Measurements from ENCODE around the gene PLEKHM1.

The PLEKHM1 gene

GRCh38 chr17:45430738-45431530 is 59.6 kb downstream of the PLEKHM1 start:
- in situ Hi-C loops (cut with HindIII; ENCODE audit: low sequenced_read_pairs), result no loop called here
- DNase-seq (ENCODE audit: low read depth, low spot score), result no peak

GRCh38 chr17:45430006-45430737 is 60.3 kb downstream of the PLEKHM1 start:
- in situ Hi-C loops (cut with HindIII; ENCODE audit: low sequenced_read_pairs), result no loop called here
- TF ChIP-seq CTCF (IDR thresholded peaks at IDR 0.05; ENCODE audit: low read depth, low read length), result no peak
- H3K4me3 ChIP-seq (ENCODE audit: low read depth, low read length), result no peak overlapping the region
- DNase-seq (ENCODE audit: low read depth, low spot score), result no peak

More at GRCh38 chr17:45430738-45431530, 59.6 kb downstream of the PLEKHM1 start:
- no peak for TF ChIP-seq CTCF (IDR thresholded peaks at IDR 0.05; ENCODE audit: low read depth, low read length)
- H3K4me3 ChIP-seq (ENCODE audit: low read depth, low read length), result peak overlapping the region; percentile 35

- DNase-seq (ENCODE audit: low read depth, low spot score), result peak; percentile 12
- no peak for TF ChIP-seq CTCF (IDR thresholded peaks at IDR 0.05; ENCODE audit: low read depth, low read length)
- H3K4me3 ChIP-seq (ENCODE audit: low read depth, low read length), result no peak overlapping the region
- in situ Hi-C loops (cut with HindIII; ENCODE audit: low sequenced_read_pairs), result no loop called here
Observed at GRCh38 chr17:45429339-45430005, 61.0 kb downstream of the PLEKHM1 start.

GRCh38 chr17:45428931-45429338 is 61.6 kb downstream of the PLEKHM1 start:
- H3K4me3 ChIP-seq (ENCODE audit: low read depth, low read length), result no peak overlapping the region
- in situ Hi-C loops (cut with HindIII; ENCODE audit: low sequenced_read_pairs), result no loop called here
- no peak for DNase-seq (ENCODE audit: low read depth, low spot score)
- TF ChIP-seq CTCF (IDR thresholded peaks at IDR 0.05; ENCODE audit: low read depth, low read length), result no peak

GRCh38 chr17:45428050-45428617 is 62.4 kb downstream of the PLEKHM1 start:
- in situ Hi-C loops (cut with HindIII; ENCODE audit: low sequenced_read_pairs), result no loop called here
- DNase-seq (ENCODE audit: low read depth, low spot score), result peak; percentile 61
- H3K4me3 ChIP-seq (ENCODE audit: low read depth, low read length), result no peak overlapping the region
- peak; percentile 98 for TF ChIP-seq CTCF (IDR thresholded peaks at IDR 0.05; ENCODE audit: low read depth, low read length)

- no peak for TF ChIP-seq CTCF (IDR thresholded peaks at IDR 0.05; ENCODE audit: low read depth, low read length)
- no peak for DNase-seq (ENCODE audit: low read depth, low spot score)
Observed at GRCh38 chr17:45427181-45427835, 63.2 kb downstream of the PLEKHM1 start.

More at GRCh38 chr17:45427181-45427835, 63.2 kb downstream of the PLEKHM1 start:
- no peak overlapping the region for H3K4me3 ChIP-seq (ENCODE audit: low read depth, low read length)
- in situ Hi-C loops (cut with HindIII; ENCODE audit: low sequenced_read_pairs), result no loop called here

Data from astrocyte of the spinal cord (primary cell).